ENCODE measurements around the gene GALNT2.

Gene GALNT2

DNA sequence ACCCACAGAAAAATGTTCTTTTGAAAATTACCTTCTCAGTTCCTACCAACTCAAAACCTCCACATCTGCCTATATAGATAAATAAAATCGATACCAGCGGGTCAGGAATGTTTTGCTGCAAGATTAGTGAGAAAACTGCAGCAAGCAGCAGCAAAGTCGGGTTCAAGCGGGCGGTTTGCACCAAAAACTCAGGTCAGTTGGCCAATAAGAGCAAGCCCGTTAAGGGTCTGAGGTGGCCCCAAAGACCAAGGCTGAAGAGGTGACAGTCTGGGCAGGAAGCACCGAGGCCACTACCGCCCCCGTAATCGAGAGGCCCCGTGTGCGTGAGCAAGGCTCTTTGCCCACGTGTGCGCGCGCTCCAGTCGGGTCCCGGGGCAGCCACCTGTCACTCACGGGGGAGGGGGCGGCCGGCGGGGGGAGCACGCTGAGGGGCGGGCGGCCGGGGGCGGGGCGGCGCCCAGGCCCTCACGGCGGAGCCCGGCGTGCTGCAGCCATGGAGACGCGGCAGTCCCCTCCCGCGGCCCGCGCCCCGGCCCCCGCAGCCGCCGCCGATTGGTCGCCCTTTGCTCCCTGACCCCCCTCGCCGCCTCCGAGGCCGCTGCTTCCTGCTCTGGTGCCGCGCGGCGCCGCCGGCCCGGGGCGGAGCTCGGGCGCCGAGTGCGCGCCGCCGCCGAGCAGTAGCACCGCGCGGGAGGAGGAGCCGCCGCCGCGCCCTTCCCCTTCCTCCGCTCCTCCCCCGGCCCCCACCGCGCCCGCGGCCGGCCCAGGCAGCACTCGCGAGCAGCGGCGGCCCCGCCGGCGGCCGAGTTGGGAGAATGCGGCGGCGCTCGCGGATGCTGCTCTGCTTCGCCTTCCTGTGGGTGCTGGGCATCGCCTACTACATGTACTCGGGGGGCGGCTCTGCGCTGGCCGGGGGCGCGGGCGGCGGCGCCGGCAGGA, at the start of gene GALNT2:
Gene GALNT2 (plus strand): TSS at position 773 of the 939 bp plus-strand sequence. CDS start 43 bp downstream, at position 816.
- no peak for DNase-seq

DNA sequence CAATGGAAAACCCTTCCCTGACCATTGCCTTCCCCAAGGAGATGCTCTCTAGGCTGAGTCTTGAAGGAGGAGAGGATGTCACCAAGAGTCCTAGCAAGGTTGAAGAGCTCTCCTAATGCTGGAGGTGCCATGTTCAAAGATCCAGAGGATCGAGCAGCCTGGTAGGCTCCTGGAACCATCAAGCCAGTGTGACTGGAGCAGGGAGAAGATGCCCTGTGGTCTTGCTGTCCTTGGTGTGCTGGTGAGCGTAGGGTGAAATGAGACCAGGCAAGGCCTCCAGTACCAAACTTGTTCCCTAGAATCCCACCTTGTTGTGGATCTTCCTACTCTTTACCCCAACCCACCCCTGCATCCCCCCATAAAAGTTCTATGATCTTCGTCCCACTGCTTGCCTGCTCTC, 46.6 kb upstream of the GALNT2 start:
- DNase-seq = no peak

DNA sequence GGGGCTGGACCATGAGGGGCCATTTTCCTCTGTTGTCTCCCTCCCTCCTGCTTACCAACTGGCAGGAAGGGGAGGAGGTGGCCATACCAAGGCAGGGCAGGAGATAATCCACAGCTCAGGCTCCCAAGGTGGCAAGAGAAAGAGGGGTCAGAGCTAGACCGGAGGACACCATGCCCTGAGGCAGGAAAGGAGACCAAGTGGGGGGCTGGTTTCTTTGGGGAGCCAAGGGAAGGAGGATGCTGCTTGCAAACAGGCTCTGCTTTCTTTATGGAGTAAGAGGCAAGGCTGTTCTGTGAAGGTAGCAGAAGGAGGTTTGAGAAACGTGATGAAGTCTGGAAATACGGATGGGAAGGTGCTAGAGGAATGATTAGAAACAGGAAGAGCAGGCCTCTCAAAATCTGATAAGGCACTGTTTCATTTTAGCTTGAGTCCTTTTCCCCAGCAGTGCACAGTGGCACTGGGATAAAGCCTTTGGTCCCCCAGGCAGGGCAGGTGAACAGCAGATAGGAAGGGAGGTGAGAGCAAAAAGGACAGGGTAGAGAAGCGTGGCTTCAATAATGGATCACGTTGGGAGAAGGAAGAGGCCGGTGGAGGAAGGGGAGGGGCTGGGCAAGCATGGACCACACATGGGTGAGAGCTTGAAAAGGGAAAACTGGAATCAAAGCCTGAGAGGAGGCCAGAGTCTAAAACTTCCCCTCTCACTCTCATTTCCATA, 44.2 kb upstream of the GALNT2 start:
- no peak for DNase-seq

DNA sequence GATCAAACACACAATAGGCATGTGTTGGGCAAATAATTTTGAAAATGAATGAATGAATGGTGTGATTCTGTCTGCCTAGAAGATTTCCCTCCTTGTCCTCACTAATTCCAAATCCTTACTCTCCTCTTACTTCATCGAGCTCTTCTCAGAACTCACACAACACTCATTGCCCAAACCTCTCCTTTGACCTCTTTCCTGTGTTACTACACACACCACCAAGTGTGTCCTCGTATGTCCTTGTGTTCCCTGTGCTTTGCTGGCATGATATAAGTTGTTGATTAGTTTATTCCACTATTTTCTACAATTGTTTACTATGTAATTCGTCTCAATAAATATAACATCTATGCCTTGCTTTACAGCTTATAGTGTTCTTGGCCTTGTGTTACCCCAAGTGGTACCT, 41.4 kb upstream of the GALNT2 start:
- DNase-seq = no peak

DNA sequence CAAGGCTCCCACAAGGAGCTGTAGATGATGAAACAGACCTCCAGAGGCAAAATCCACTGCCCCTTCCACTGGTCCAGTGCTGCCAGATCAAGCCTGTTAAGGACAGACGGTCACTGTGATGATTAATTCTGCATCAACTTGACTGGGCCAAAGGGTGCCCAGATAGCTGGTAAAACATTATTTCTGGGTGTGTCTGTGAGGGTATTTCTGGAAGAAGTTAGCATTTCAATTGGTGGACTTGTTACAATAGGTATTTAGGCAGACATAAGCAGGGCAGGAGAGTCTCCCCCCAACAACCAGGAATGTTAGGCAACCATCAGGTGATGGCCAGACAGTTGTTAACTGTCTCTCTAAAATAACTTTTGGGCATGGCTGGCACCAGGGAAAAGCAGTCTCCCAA, 40.9 kb upstream of the GALNT2 start:
- DNase-seq = no peak

DNA sequence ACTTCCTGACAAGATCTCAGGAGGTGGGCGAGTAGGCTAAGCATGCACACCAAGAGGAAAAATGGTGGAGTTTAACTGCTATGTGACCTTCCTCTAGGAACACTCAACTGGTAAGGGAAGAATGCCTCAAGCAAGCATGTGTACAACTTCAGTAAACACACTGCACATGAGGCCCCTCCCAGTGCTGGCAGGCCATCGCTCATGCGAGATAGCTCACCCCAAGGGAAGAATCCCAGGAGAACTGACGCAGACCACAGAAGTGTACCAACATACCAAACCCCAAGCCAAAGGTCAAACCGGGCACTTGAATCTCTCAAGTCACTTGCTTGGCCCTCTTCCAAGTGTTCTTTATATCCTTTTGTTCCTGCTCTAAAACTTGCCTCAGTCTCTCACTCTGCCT, 40.5 kb upstream of the GALNT2 start:
- DNase-seq = no peak

DNA sequence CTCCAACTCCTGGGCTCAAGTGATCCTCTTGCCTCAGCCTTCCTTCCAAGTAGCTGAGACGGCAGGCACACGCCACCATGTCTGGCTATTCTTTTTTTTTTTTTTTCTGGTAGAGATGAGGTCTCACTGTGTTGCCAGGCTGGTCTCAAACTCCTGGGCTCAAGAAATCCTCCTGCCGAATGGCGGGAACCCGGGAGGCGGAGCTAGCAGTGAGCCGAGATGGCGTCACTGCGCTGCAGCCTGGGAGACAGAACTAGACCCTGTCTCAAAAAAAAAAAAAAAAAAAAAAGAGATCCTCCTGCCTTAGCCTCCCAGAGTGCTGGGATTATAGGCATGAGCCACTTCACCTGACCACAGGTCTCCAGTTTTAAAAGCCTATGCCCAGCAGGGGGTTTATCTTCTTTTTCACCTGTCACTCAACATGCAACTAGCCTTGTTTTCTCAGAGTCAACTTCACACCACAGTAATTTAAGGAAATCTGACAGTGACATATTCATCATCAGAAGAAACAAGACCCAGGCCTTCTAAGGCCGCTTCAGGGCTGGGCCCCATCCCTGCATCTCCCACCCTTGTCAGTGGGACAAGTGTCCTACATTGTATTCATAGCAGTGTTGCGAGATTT, 38.3 kb upstream of the GALNT2 start:
- DNase-seq = no peak

DNA sequence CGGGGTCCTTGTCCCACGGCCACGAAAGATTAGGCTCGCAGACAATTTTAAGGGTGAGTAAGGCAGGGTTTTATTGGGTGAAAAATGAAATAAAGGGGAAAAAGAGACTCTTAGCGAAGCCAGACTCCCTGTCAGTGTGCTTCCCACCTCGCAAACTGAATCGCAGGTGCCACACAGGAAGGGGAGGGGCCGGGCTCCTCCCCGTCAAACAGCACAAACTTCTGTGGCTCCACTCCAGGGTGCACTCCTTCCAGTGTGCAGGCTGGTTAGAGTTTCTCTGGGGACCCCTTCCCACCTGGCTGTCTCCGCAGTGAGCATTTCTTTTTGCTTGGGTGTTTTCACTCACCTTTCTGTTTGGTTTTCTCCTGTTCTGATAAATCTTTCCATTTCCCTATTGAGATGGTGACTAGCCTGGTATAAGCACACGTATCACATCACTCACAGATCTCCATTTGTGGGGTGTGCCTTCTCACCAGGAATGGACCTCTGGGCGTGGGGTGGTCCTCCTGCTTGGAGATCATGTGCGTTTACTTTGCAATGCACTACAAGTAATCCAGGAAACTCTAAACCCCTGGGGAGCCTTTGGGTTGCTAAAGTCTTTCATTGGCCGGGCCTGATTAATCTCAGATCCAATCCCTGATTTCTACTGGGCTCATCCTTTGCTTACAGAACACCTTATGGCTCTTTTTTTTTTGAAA, 37.6 kb upstream of the GALNT2 start:
- DNase-seq = no peak

DNA sequence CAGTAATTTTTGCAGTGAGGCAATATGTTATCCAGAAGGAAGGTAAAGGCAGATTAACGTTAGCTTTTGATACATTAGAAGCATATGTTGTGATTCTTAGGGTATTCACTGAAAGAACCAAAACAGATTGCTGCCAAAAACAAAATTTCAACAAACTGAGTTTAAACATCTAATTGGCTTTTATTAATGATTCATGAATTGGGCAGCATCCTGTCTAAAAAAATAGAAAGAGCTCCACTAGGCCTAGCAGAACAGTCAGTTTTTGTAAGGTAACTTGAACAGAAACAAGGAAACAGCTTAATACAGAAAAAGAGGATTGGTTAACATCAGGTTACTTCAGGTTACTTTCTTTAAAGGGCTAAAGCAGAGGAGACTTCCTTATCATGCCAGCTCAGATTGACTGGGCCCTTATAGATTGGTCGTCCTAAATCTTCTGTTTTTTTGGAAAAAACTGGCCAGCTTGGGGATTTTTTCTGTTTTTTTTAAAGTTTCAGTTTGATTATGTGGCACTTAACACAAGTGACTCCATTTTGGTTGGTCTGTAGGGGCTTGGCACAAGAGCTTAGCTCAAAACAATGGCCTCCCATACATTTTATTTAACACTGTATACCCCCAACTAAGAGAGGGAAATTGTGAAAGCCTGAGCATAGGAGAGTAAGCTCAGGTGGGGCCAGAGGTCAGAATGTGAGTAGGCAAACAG, 36.8 kb upstream of the GALNT2 start:
- no peak for DNase-seq

DNA sequence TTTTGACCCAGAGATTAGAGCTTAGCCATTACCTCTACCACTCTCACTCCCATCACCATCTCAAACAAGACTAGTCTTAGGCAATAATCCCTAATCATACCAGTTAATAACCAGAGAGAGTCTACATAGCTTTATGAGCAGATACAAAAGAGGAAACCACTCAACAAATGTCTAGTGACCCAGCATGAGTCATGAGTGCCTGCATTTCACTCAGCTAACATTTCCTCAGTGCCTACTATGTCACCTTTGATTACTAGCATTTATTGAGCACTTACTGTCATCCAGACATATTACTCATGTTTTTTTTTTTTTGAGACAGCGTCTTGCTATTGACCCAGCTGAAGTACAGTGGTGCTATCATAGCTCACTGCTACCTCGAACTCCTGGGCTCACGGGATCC, 35.9 kb upstream of the GALNT2 start:
- DNase-seq = no peak

DNA sequence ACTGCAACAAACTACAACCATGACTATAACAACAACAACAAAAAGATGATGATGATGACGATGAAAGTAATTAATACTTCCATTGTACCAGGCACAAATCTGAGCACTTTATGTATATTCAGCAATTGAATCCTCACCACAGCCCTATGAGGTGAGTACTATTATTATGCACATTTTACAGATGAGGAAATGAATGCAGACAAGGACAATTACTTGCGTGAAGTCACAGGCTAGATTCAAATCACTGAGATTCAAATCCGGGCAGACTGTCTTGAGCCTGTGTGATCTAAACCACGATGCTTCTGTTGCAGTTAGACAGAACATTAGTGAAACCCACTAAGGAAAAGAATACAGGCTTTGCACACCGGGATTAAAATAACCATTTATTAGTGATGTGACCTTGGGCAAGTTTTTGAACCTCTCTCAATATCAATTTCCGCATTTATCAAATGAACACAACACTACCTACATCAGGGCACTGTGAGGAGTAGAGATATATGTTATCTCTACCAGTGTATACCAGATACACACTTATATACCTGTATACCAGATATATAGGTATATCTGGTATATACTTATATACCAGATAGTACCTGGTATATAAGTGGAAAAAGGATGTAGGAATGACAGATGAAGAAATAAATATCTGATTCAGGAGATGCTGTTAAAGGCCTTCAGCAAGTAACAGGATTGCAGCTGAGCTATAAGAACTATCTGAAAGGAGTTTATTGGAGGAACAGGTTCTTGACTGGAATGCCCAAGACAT, 34.3 kb upstream of the GALNT2 start:
- no peak for DNase-seq

DNA sequence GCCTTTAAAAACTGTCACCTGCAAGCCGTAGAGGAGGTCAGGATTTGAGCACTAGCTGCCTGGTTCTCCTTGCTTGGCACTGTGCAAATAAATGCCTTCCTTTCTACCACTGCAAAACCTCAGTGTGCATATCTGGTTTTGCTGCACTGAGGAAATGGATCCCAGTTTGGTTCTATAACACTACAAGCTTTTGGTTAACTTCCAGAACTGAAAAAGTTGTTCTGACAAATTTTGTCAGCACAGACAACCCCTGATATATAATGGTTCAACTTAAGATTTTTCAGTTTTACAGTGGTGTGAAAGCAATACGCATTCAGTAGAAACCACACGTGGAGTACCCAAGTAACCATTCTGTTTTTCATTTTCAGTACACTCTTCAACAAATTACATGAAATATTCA, 29.8 kb upstream of the GALNT2 start:
- DNase-seq = no peak

DNA sequence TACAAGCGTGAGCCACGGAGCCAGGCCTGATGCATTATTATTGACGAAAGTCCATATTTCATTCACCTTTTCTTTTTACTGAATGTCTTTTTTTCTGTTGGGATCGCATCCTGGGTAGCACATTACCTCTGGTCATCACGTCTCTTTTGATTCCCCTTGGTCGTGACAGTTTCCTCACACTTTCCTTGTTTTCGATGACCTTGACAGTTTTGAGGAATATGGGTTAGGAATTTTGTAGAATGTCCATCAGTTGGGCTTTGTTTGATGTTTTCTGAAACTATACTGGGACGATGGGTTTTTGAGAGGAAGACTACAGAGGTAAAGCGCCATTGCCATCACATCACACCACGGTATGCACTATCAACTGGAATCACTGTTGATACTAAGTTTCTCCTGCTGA, 26.6 kb upstream of the GALNT2 start:
- no peak for DNase-seq

DNA sequence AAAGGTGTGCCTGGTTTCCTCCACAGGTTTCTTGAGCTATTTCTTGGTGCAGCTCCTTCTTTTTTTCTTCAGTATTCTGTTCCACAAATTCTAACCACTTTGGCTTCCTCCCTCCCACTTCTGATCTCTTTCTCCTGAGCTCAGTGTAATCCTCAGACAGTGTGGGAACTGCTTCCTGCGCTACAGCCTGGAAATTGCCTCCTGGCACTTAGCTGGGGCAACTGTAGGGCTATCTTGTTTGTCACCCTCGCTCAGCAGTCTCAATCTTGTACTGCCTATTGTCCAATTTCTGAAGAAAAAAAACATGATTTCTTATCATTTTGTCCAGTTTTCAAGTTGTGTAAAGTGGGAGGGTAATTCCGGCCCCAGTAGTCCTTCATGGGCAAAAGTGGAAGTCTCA, 24.0 kb upstream of the GALNT2 start:
- no peak for DNase-seq

DNA sequence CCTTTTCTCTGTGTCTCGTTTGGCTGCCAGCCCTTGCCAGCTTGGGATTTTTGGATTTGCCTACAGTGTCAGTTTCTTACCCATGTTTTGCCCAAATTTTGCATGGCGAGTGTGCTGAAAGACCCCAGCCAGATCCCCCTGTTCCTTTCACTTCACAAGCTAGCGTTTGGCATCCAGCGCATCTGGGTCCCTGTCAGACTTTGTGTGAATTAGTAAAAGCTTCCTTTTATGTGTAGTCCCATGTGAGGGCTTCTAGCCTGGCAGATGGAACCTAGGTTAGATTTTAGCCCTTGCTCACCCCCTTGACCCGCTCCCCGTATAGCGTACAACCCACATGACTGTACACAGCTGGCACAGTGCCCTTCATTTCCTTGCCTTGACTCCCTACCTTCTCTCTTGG, 22.3 kb upstream of the GALNT2 start:
- no peak for DNase-seq

DNA sequence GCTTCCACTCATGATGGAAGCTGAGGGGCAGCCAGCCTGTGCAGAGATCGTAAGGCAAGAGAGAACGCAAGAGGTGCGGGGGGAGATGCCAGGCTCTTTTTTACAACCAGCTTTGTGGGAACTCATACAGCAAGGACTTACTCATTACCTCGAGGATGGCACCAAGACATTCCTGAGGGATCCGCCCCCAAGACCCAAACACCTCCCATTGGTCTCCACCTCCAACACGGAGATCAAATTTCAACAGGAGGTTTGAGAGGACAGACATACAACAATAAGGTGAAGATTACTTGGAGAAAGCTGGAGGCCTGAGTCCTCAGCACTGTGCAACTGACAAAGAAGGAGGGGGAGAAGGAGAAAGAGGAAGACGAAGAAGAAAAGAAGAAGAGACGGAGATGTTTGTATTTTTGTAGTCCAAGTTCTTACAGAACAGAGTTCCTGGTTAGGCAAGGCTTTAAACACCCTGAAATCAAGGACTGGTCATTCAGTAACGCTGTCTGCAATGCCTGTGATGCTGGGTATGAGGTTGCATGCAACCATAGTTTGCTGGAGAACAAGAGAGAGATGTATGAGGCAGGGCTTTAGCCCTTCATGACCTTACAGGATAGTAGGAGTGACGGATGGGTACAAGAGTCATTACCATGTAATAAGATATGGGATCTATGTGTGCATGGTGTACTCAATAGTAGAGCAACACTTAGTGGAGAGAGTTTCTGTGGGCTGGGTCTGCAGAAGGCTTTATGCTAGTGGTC, 19.7 kb upstream of the GALNT2 start:
- no peak for DNase-seq

DNA sequence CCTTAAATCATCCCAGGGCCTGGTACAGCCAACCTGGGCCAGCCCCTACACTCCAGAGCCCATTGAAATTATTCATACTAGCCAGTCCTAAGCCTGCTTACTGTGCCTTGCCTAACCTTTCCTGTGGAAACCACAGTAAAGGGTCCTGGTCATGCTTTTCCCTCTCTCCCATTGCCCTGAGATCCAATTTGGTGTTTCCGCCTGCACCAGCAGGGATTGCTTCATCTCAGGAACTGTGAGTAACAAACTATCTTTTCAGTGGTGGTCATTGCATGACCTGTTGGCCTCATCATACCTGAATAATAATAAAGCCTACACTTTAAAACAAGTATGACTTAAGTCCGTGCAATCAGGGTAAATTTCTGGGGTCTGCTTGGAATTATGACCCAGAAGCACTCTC, 18.7 kb upstream of the GALNT2 start:
- DNase-seq = no peak

DNA sequence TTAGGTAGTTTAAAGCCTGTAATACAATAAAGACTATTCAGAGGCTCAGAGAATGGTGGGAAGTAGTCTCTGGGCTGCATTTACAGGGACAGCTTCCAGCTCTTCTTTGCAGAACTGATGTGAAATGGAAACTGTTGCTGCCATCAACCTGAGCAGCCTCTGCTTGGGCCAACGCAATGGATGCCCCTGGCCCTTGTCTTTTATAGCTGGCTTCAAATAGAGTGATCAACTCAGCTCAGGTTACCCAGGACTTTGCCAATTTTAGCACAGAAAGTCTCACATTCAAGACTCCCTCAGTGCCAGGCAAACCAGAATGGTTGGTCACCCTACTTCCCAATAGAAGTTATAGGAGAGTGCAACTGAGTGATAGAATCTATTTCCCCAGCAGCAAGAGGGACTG, 18.1 kb upstream of the GALNT2 start:
- no peak for DNase-seq

DNA sequence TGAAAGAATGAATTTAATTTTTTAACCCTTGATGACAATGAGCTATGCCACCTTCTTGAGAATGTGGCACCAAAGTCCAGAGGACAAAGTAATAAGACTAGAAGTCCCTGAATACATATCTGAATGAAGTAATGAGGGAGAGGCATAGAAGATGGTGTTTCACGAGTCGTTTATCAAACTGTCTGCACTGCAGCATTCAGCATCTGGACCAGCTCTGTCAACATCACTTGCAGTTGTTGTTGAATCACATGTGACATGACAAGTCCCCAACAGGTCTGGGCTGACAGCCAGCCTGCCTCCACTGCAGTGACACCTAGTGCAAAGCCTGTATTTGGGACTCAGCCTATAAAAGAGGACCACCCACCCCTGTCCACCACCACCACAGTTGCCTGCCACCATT, 17.3 kb upstream of the GALNT2 start:
- no peak for DNase-seq

DNA sequence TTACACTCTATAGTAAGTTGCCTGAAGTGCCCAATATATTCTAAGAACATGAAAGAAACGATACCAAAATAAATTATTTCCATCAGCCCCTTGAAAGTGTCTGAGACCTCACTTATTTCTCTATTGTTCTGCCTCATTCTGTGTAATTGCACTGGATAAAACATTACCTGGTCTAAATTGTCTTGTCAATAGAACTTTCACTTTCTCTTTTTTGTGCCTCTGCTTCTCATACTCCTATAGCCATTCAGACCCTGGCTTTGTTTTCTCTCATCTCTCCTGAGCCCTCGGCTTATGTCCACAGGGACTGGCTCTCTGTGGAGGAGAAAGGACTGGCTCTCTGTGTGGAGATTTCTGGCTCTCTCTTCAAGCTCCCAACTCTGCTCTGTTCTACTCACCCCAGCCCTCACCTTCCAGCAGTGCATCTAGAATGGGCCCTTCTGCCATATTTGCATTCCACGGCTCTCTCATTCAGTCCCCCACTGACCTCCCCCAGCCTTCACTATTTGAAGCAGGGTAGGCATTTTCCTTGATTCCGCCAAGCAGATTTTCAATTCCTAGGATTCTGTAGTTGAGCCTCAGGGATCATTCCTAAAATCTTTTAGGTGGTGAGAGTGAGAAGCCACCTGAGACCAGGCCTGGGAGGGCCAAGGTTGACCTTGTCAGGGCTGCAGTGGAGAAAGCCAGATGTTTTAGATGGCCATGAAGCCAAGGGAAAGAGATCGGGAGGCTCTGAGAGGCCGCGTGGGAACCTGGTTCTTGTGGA, 15.9 kb upstream of the GALNT2 start:
- no peak for DNase-seq

Measured in NCI-H187 treated with DMSO at 0.1 percent for 48 hours (cell line).